GM12878 (cell line): ENCODE results near the gene FREY1. TPM values are rescaled to one million over a fixed set of nuclear protein-coding genes. Genes with fewer than 3 reads are reported as not detected.

Experiments
- ATF7 ChIP-seq: fragments of 450-650 bp; IDR thresholded peaks from 2 replicates; pipeline ENCODE4 v1.6.1; 2016; ENCODE audit warnings: low read depth, mild to moderate bottlenecking
- BHLHE40 ChIP-seq, 2 experiments: fragments of 450-650 bp in 1 of 2; IDR thresholded peaks; 2 replicates each; pipeline ENCODE4 v1.6.1; 2011 to 2017; ENCODE audit warnings: low read depth in 2 of 2, borderline replicate concordance in 1 of 2, improper control_type of control experiment in 1 of 2, low read length in 1 of 2, mild to moderate bottlenecking in 1 of 2
- BMI1 ChIP-seq: fragments of 450-650 bp; IDR thresholded peaks from 2 replicates; pipeline ENCODE4 v1.6.1; 2016; ENCODE audit warnings: mild to moderate bottlenecking, moderate library complexity, borderline replicate concordance
- CHD2 ChIP-seq: IDR thresholded peaks from 2 replicates; pipeline ENCODE4 v1.6.1; 2011; ENCODE audit warnings: low read depth, low read length, improper control_type of control experiment, borderline replicate concordance
- CTCF ChIP-seq, 3 experiments: IDR thresholded peaks in 2 of 3; conservative IDR thresholded peaks in 1 of 3; 2 replicates each; pipeline ENCODE4 v1.5.1; 2011; ENCODE audit warnings: low read depth in 3 of 3, low read length in 3 of 3, mild to moderate bottlenecking in 3 of 3, control low read depth in 2 of 3, moderate library complexity in 2 of 3, inconsistent platforms in 1 of 3, mixed read lengths in 1 of 3; ENCODE audit not compliant: control insufficient read depth in 2 of 3, insufficient read depth in 1 of 3; ENCODE audit errors: extremely low read depth in 1 of 3
- CUX1 ChIP-seq: IDR thresholded peaks from 2 replicates; pipeline ENCODE4 v1.6.1; 2012; ENCODE audit warnings: improper control_type of control experiment, low read depth, low read length; ENCODE audit not compliant: insufficient replicate concordance
- EGR1 ChIP-seq, 2 experiments: IDR thresholded peaks; 1 replicate in 1 of 2; 2 replicates in 1 of 2; pipeline ENCODE4 v1.6.1; 2011 to 2012; ENCODE audit warnings: low read depth in 2 of 2, low read length in 2 of 2, borderline replicate concordance in 1 of 2, mild to moderate bottlenecking in 1 of 2, moderate library complexity in 1 of 2
- IKZF1 ChIP-seq: fragments of 450-650 bp; conservative IDR thresholded peaks from 2 replicates; pipeline ENCODE4 v1.6.1; 2017; ENCODE audit warnings: antibody characterized with exemption, mild to moderate bottlenecking
- IRF4 ChIP-seq: IDR thresholded peaks from 2 replicates; pipeline ENCODE4 v1.6.1; 2011; ENCODE audit warnings: low read depth, low read length
- JUNB ChIP-seq: IDR thresholded peaks from 2 replicates; pipeline ENCODE4 v1.6.1; 2016; ENCODE audit warnings: antibody characterized with exemption, mild to moderate bottlenecking
- KAT2A ChIP-seq: conservative IDR thresholded peaks from 2 replicates; pipeline ENCODE4 v1.6.1; 2011; ENCODE audit warnings: low read depth, low read length; ENCODE audit not compliant: control insufficient read depth
- NFYB ChIP-seq: IDR thresholded peaks from 2 replicates; pipeline ENCODE4 v1.6.1; 2011; ENCODE audit warnings: low read depth, mild to moderate bottlenecking, low read length, improper control_type of control experiment, moderate library complexity; ENCODE audit not compliant: insufficient read depth
- NR2C1 ChIP-seq: fragments of 450-650 bp; IDR thresholded peaks from 2 replicates; pipeline ENCODE4 v1.6.1; 2017; ENCODE audit warnings: antibody characterized with exemption, mild to moderate bottlenecking, moderate library complexity
- NR2F1 ChIP-seq: fragments of 450-650 bp; conservative IDR thresholded peaks from 2 replicates; pipeline ENCODE4 v1.6.1; 2017; ENCODE audit warnings: mild to moderate bottlenecking
- PML ChIP-seq: IDR thresholded peaks from 2 replicates; pipeline ENCODE4 v1.6.1; 2012; ENCODE audit warnings: low read length, inconsistent platforms
- RAD21 ChIP-seq: IDR thresholded peaks from 2 replicates; pipeline ENCODE4 v1.6.1; 2011; ENCODE audit warnings: mild to moderate bottlenecking, low read depth, low read length, moderate library complexity; ENCODE audit not compliant: insufficient read depth
- RFX5 ChIP-seq: IDR thresholded peaks from 2 replicates; pipeline ENCODE4 v1.6.1; 2011; ENCODE audit warnings: low read depth, low read length, improper control_type of control experiment
- SMARCA5 ChIP-seq: fragments of 450-650 bp; IDR thresholded peaks from 2 replicates; pipeline ENCODE4 v1.6.1; 2017; ENCODE audit warnings: mild to moderate bottlenecking
- TARDBP ChIP-seq: IDR thresholded peaks from 2 replicates; pipeline ENCODE4 v1.6.1; 2016; ENCODE audit warnings: borderline replicate concordance
- TBL1XR1 ChIP-seq: IDR thresholded peaks from 2 replicates; pipeline ENCODE4 v1.6.1; 2012; ENCODE audit warnings: low read depth, low read length, improper control_type of control experiment
- polyA plus RNA-seq, 11 experiments: library from polyadenylated mRNA; depleted of rRNA in 4 of 11; unstranded in 6 of 11; stranded (reverse) in 5 of 11; fragments of >200 nt; fragmentation: Nextera tagmentation in 4 of 11; fragmentation: Illumina TruSeq in 1 of 11; extraction: Ambion mirVana in 4 of 11; extraction: Trizol in 1 of 11; gene quantifications; 1 replicate in 1 of 11; 2 replicates in 10 of 11; pipeline versions ENCODE4 v1.2.1 to v1.2.3, GENCODE V29; 2011 to 2016; ENCODE audit warnings: inconsistent platforms in 2 of 11, missing spikeins in 2 of 11, low read depth in 1 of 11
- total RNA-seq, 4 experiments: library from RNA; depleted of rRNA in 3 of 4; stranded (reverse); fragments of >200 nt in 3 of 4; fragmentation: Illumina TruSeq in 1 of 4; extraction: Trizol in 1 of 4; gene quantifications; 2 replicates each; pipeline versions ENCODE4 v1.2.1 to v1.2.3, GENCODE V29; 2013 to 2021
- TF ChIP-seq, protein P1 (sequence below): IDR thresholded peaks from 2 replicates; pipeline ENCODE4 v1.6.1; 2012; ENCODE audit warnings: low read depth, low read length, improper control_type of control experiment

The FREY1 gene
- total and polyA plus RNA-seq, 10 of the 15 experiments (the other 5 are each of a cell fraction or from before 2014, with no cell fraction given) = 0.13 to 1.7 (median 0.39) TPM; not detected in 3

DNA sequence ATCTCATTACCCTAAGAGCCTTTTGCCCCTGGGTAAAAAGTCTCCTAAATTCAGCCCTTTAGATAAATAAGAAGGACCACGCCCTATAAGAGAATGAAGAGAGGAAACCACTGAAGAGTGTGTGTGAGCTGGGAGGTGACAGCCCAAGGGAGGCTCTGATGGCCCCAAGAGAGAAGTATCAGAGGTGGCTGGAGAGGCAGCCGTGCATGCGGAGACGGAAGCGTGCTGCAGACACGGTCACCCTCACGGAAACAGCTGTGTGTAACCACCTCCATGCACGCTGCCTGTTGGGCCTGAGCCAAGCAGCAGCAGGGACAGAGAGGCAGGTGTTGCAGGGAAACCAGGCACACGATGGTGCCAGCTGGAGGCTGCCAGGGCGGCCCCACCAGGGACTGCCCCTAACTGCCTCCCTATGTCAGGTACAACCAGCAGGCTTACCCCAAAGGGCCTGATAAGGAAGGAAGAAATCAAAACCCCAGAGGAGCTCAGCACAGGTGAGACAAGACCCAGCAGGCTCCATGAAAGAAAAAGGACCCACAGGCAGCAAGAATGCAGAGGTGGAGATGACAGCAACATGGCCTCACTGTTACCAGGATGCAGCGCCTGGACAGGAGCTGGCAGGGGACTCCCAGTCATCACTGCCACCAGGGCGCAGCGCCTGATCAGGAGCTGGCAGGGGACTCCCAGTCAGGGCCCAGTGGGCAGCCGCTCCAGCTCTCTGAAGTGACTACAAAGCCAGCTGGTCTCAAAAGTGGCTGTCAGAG is 23.1 kb upstream of the FREY1 start (continued):
- TF ChIP-seq BMI1 (no peak), IRF4 (peak; percentile 37; the same call in 1 of the 2 replicates), KAT2A (no peak), SMARCA5 (0 out of 2 replicates have a peak, but pooled peaks have one; percentile 31), TARDBP (peak; percentile 77), BHLHE40 (IDR thresholded peaks at IDR 0.05; ENCODE audit: borderline replicate concordance in 1 of 2, low read depth in 2 of 2, low read length in 1 of 2) (peak; percentile 99), CUX1 (peak; percentile 96), PML (no peak), NR2C1 (no peak), RAD21 (no peak), CHD2 (peak; percentile 72), TBL1XR1 (peak; percentile 87; the same call in 1 of the 2 replicates), NR2F1 (peak; percentile 91), NFYB (no peak), JUNB (no peak), RFX5 (no peak), ATF7 (peak; percentile 73), CTCF (IDR thresholded peaks at IDR 0.05 in 2 of 3, conservative IDR thresholded peaks at IDR 0.05 in 1 of 3; ENCODE audit: control insufficient read depth in 2 of 3, extremely low read depth in 1 of 3, insufficient read depth in 1 of 3, low read depth in 3 of 3, low read length in 3 of 3) (no peak; a peak in 1 of 6 replicates), IKZF1 (peak; percentile 85), EGR1 (IDR thresholded peaks at IDR 0.05; ENCODE audit: borderline replicate concordance in 1 of 2, low read depth in 2 of 2, low read length in 2 of 2) (no peak)
- TF ChIP-seq, protein P1, sequence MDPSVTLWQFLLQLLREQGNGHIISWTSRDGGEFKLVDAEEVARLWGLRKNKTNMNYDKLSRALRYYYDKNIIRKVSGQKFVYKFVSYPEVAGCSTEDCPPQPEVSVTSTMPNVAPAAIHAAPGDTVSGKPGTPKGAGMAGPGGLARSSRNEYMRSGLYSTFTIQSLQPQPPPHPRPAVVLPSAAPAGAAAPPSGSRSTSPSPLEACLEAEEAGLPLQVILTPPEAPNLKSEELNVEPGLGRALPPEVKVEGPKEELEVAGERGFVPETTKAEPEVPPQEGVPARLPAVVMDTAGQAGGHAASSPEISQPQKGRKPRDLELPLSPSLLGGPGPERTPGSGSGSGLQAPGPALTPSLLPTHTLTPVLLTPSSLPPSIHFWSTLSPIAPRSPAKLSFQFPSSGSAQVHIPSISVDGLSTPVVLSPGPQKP = peak; percentile 58
